DND-41 (cell line): Measurements from ENCODE around the gene DAGLA.

Source experiments
- CTCF ChIP-seq: IDR thresholded peaks from 2 replicates; pipeline ENCODE4 v1.5.1; 2012; ENCODE audit warnings: borderline replicate concordance, low read length, moderate library complexity, mild to moderate bottlenecking; ENCODE audit not compliant: poor library complexity, severe bottlenecking; ENCODE audit errors: extremely low read depth
- EZH2 ChIP-seq: IDR thresholded peaks from 3 replicates; pipeline ENCODE4 v1.6.1; 2012; ENCODE audit warnings: borderline replicate concordance, low read depth, mild to moderate bottlenecking, moderate library complexity, low read length, inconsistent platforms; ENCODE audit not compliant: severe bottlenecking

GRCh38 chr11:61689164-61689496, 8.9 kb downstream of the DAGLA start:
- no peak for TF ChIP-seq CTCF
- no peak for TF ChIP-seq EZH2
